GM12878 (cell line): ENCODE data around the gene OPCML.

Experiments
- CTCF ChIP-seq, 3 experiments: IDR thresholded peaks in 2 of 3; conservative IDR thresholded peaks in 1 of 3; 2 replicates each; pipeline ENCODE4 v1.5.1; 2011; ENCODE audit warnings: low read depth in 3 of 3, low read length in 3 of 3, mild to moderate bottlenecking in 3 of 3, control low read depth in 2 of 3, moderate library complexity in 2 of 3, inconsistent platforms in 1 of 3, mixed read lengths in 1 of 3; ENCODE audit not compliant: control insufficient read depth in 2 of 3, insufficient read depth in 1 of 3; ENCODE audit errors: extremely low read depth in 1 of 3
- EGR1 ChIP-seq, 2 experiments: IDR thresholded peaks; 1 replicate in 1 of 2; 2 replicates in 1 of 2; pipeline ENCODE4 v1.6.1; 2011 to 2012; ENCODE audit warnings: low read depth in 2 of 2, low read length in 2 of 2, borderline replicate concordance in 1 of 2, mild to moderate bottlenecking in 1 of 2, moderate library complexity in 1 of 2
- EP300 ChIP-seq, 2 experiments: fragments of 150-350 bp in 1 of 2; IDR thresholded peaks; 2 replicates each; pipeline ENCODE4 v1.6.1; 2011 to 2012; ENCODE audit warnings: low read depth in 2 of 2, low read length in 2 of 2, borderline replicate concordance in 1 of 2, improper control_type of control experiment in 1 of 2, inconsistent platforms in 1 of 2; ENCODE audit not compliant: control insufficient read depth in 1 of 2
- EZH2 ChIP-seq: IDR thresholded peaks from 2 replicates; pipeline ENCODE4 v1.6.1; 2012; ENCODE audit warnings: low read depth, mild to moderate bottlenecking, control low read depth, inconsistent platforms, low read length, borderline replicate concordance; ENCODE audit not compliant: control insufficient read depth
- FOS ChIP-seq: IDR thresholded peaks from 3 replicates; pipeline ENCODE4 v1.6.1; 2011; ENCODE audit warnings: borderline replicate concordance; ENCODE audit not compliant: insufficient read length; ENCODE audit errors: extremely low read depth
- HDAC2 ChIP-seq: fragments of 200-600 bp; sonication (generic); IDR thresholded peaks from 2 replicates; pipeline ENCODE4 v1.6.1; 2017
- POLR2A ChIP-seq: IDR thresholded peaks from 2 replicates; pipeline ENCODE4 v1.6.1; 2011; ENCODE audit warnings: low read depth, mild to moderate bottlenecking, low read length
- ZNF217 ChIP-seq: fragments of 450-650 bp; IDR thresholded peaks from 2 replicates; pipeline ENCODE4 v1.6.1; 2017; ENCODE audit warnings: antibody characterized with exemption, mild to moderate bottlenecking

- TF ChIP-seq EP300 (IDR thresholded peaks at IDR 0.05; ENCODE audit: borderline replicate concordance in 1 of 2, control insufficient read depth in 1 of 2, low read depth in 2 of 2, low read length in 2 of 2) (no peak), HDAC2 (no peak), EGR1 (IDR thresholded peaks at IDR 0.05; ENCODE audit: borderline replicate concordance in 1 of 2, low read depth in 2 of 2, low read length in 2 of 2) (no peak), POLR2A (no peak), EZH2 (no peak), CTCF (IDR thresholded peaks at IDR 0.05 in 2 of 3, conservative IDR thresholded peaks at IDR 0.05 in 1 of 3; ENCODE audit: control insufficient read depth in 2 of 3, extremely low read depth in 1 of 3, insufficient read depth in 1 of 3, low read depth in 3 of 3, low read length in 3 of 3) (no peak), FOS (no peak), ZNF217 (no peak)
These were observed 658.5 kb downstream of the OPCML start for GRCh38 chr11:132873841-132874240.
